Endothelial cell of umbilical vein (primary cell): ENCODE measurements around the gene PTCHD4. TPM values are rescaled to one million over a fixed set of nuclear protein-coding genes. Genes with fewer than 3 reads are reported as not detected.

Experiments
- BruUV-seq: library from RNA; stranded (reverse); fragments of 400-500 nt; replicated peaks from 2 replicates; lab custom pipeline; 2021; lab: Mats Ljungman, UMichigan
- CTCF ChIA-PET: fragments of 300-600, 350-600 bp; sonication (Branson Sonifier 250); formaldehyde crosslinking; loops from one replicate; lab custom pipeline; 2021; ENCODE audit warnings: antibody characterized with exemption, inconsistent platforms; lab: Charles Lee
- POLR2A ChIA-PET: fragments of 300-600, 350-600 bp; sonication (Branson Sonifier 250); formaldehyde crosslinking; loops from one replicate; lab custom pipeline; 2021; ENCODE audit warnings: antibody characterized with exemption, inconsistent platforms; lab: Charles Lee
- DNase-seq: peaks from one replicate; pipeline ENCODE4 v3.0.0-alpha.2; 2011; ENCODE audit warnings: low read depth, low spot score
- FAIRE-seq: peaks from 2 replicates; lab custom pipeline; 2011; peaks lifted over from hg19 to GRCh38; lab: Jason Lieb, UNC
- H2AFZ ChIP-seq: 2 replicates; pipeline ENCODE4 v1.6.0; 2012; ENCODE audit warnings: low read depth, low read length, control low read depth, inconsistent platforms
- H3K27ac ChIP-seq: 2 replicates; pipeline ENCODE4 v1.5.1; 2011; ENCODE audit warnings: low read depth, mild to moderate bottlenecking, control low read depth, low read length, moderate library complexity; ENCODE audit not compliant: insufficient read depth
- H3K27me3 ChIP-seq, 2 experiments: 2 replicates each; pipeline versions ENCODE4 v1.6.0 to v1.6.1; 2011; ENCODE audit warnings: low read length in 2 of 2, mixed read lengths in 1 of 2; ENCODE audit not compliant: control insufficient read depth in 2 of 2, insufficient read depth in 2 of 2
- H3K36me3 ChIP-seq, 2 experiments: 2 replicates in 1 of 2; 3 replicates in 1 of 2; pipeline ENCODE4 v1.5.1; 2011; ENCODE audit warnings: low read length in 2 of 2, mild to moderate bottlenecking in 1 of 2, moderate library complexity in 1 of 2; ENCODE audit not compliant: control insufficient read depth in 2 of 2, insufficient read depth in 2 of 2; ENCODE audit errors: extremely low read depth in 1 of 2
- H3K4me1 ChIP-seq: 3 replicates; pipeline ENCODE4 v1.5.1; 2011; ENCODE audit warnings: mild to moderate bottlenecking, low read length; ENCODE audit not compliant: control insufficient read depth, insufficient read depth; ENCODE audit errors: extremely low read depth
- H3K4me2 ChIP-seq: 2 replicates; pipeline ENCODE4 v1.6.1; 2011; ENCODE audit warnings: low read length, control low read depth, mixed read lengths; ENCODE audit not compliant: insufficient read depth
- H3K4me3 ChIP-seq, 3 experiments: fragments of 200-600 bp in 1 of 3; sonication (generic), shearing (Covaris generic) in 1 of 3; replicated peaks in 1 of 3; 2 replicates each; pipeline ENCODE4 v1.5.1; 2011 to 2016; ENCODE audit warnings: control low read depth in 3 of 3, low read length in 3 of 3, mild to moderate bottlenecking in 2 of 3, inconsistent platforms in 1 of 3, low read depth in 1 of 3, moderate library complexity in 1 of 3; ENCODE audit not compliant: insufficient read depth in 1 of 3
- H3K79me2 ChIP-seq: 2 replicates; pipeline ENCODE4 v1.6.0; 2012; ENCODE audit warnings: low read length, inconsistent platforms; ENCODE audit not compliant: control insufficient read depth, insufficient read depth
- H3K9ac ChIP-seq: replicated peaks from 2 replicates; pipeline ENCODE3; 2011; ENCODE audit warnings: low read length, control low read depth; ENCODE audit not compliant: insufficient read depth; ENCODE audit errors: extremely low read depth
- H3K9me1 ChIP-seq: replicated peaks from 3 replicates; pipeline ENCODE4 v1.6.0; 2011; ENCODE audit warnings: mild to moderate bottlenecking, low read length; ENCODE audit not compliant: control insufficient read depth, insufficient read depth; ENCODE audit errors: extremely low read depth
- H3K9me3 ChIP-seq: replicated peaks from 2 replicates; pipeline ENCODE4 v1.5.1; 2012; ENCODE audit warnings: low read length, inconsistent platforms; ENCODE audit not compliant: control insufficient read depth, insufficient read depth
- H4K20me1 ChIP-seq: replicated peaks from 2 replicates; pipeline ENCODE3; 2011; ENCODE audit warnings: mild to moderate bottlenecking, low read length; ENCODE audit not compliant: control insufficient read depth, insufficient read depth; ENCODE audit errors: extremely low read depth
- CTCF ChIP-seq, 2 donors: IDR thresholded peaks; 1 replicate in 1 of 2; 2 replicates in 1 of 2; pipeline ENCODE4 v1.5.1; 2011; ENCODE audit warnings: low read length in 2 of 2, mild to moderate bottlenecking in 2 of 2, moderate library complexity in 2 of 2, control low read depth in 1 of 2, inconsistent platforms in 1 of 2, low read depth in 1 of 2; ENCODE audit not compliant: insufficient read depth in 1 of 2; ENCODE audit errors: extremely low read depth in 1 of 2
- EZH2 ChIP-seq: IDR thresholded peaks from 2 replicates; pipeline ENCODE4 v1.6.1; 2012; ENCODE audit warnings: borderline replicate concordance, low read depth, mild to moderate bottlenecking, moderate library complexity, low read length, inconsistent platforms; ENCODE audit not compliant: severe bottlenecking
- FOS ChIP-seq: IDR thresholded peaks from 2 replicates; pipeline ENCODE4 v1.6.1; 2011; ENCODE audit warnings: mild to moderate bottlenecking, low read length, moderate library complexity, borderline replicate concordance; ENCODE audit not compliant: insufficient read depth
- GATA2 ChIP-seq: IDR thresholded peaks from 2 replicates; pipeline ENCODE4 v1.7.0; 2011; ENCODE audit warnings: low read depth, mild to moderate bottlenecking, moderate library complexity, mixed read lengths, low read length; ENCODE audit not compliant: insufficient read length, insufficient read depth
- JUN ChIP-seq: IDR thresholded peaks from 2 replicates; pipeline ENCODE4 v1.6.1; 2011; ENCODE audit warnings: borderline replicate concordance, low read depth; ENCODE audit not compliant: insufficient read length, insufficient read depth
- MAX ChIP-seq: IDR thresholded peaks from 2 replicates; pipeline ENCODE4 v1.6.1; 2011; ENCODE audit not compliant: insufficient read depth, insufficient read length
- MYC ChIP-seq: IDR thresholded peaks from one replicate; pipeline ENCODE4 v1.6.1; 2011; ENCODE audit warnings: mild to moderate bottlenecking, low read depth, low read length
- POLR2A ChIP-seq: IDR thresholded peaks from 2 replicates; pipeline ENCODE4 v1.6.1; 2012; ENCODE audit warnings: low read depth, mild to moderate bottlenecking, control low read depth, low read length
- POLR2AphosphoS5 ChIP-seq: IDR thresholded peaks from 2 replicates; pipeline ENCODE4 v1.6.1; 2012; ENCODE audit warnings: low read depth, mild to moderate bottlenecking, control low read depth, low read length, moderate library complexity; ENCODE audit not compliant: insufficient read depth
- dilution Hi-C: fragments of 300-500 bp; cut with MboI; formaldehyde crosslinking; loops from one replicate; pipeline ENCODE4 v1.15.0; 2019; ENCODE audit warnings: low sequenced_read_pairs; ENCODE audit not compliant: extremely low pct_ligation_motif_present
- intact Hi-C: fragments of 100-400 bp; cut with micrococcal nuclease; formaldehyde crosslinking; loops from one replicate; pipeline ENCODE4 v1.10.0; 2022
- polyA plus RNA-seq, 4 experiments: library from polyadenylated mRNA; depleted of rRNA in 3 of 4; stranded (reverse) in 3 of 4; unstranded in 1 of 4; fragments of >200 nt; gene quantifications; 2 replicates each; pipeline versions ENCODE4 v1.2.1 to v1.2.3, GENCODE V29; 2011 to 2012; ENCODE audit warnings: missing spikeins in 1 of 4
- total RNA-seq: library from RNA; stranded (reverse); gene quantifications from 2 replicates; pipeline ENCODE4 v1.2.3, GENCODE V29; 2021

PTCHD4 gene
- total and polyA plus RNA-seq, 2 donors (not counting 3 experiments of a cell fraction or from before 2014, with no cell fraction given): 1.3 to 2.0 TPM

- DNase-seq (no peak), FAIRE-seq (no peak)
- Histone ChIP-seq H3K27me3 (peaks cover 14 to 15% of the 10 kb centered on the region in 2 experiments), H3K9me1 (no peaks in the 10 kb centered on the region), H3K4me2 (no peak overlapping the region), H3K27ac (no peak overlapping the region), H3K4me1 (no peaks in the 10 kb centered on the region), H3K9me3 (no peaks in the 10 kb centered on the region), H3K9ac (no peak overlapping the region), H3K79me2 (no peaks in the 10 kb centered on the region), H2AFZ (no peak overlapping the region), H4K20me1 (no peaks in the 10 kb centered on the region), H3K4me3 (no peak overlapping the region), H3K36me3 (no peaks in the 10 kb centered on the region)
- TF ChIP-seq MYC: no peak
- dilution Hi-C loops: no loop called here
- ChIA-PET POLR2A (no interaction called here), CTCF (interaction anchor here (1.0 kb wide), 1 partner anchor 20 kb away, joined by 3 read pairs; no protein-coding TSS in a partner anchor)
- intact Hi-C loops: no loop called here
- BruUV-seq: no TSS peak
Measured at GRCh38 chr6:48067148-48067712, 43.8 kb downstream of the PTCHD4 start.

- Histone ChIP-seq H3K9ac (no peak overlapping the region), H3K36me3 (no peaks in the 10 kb centered on the region), H3K9me3 (no peaks in the 10 kb centered on the region), H3K79me2 (no peaks in the 10 kb centered on the region), H3K4me2 (no peak overlapping the region), H3K27ac (no peak overlapping the region), H3K9me1 (no peaks in the 10 kb centered on the region), H3K27me3 (no peaks in the 10 kb centered on the region), H3K4me3 (no peak overlapping the region), H3K4me1 (no peaks in the 10 kb centered on the region), H2AFZ (no peak overlapping the region), H4K20me1 (no peaks in the 10 kb centered on the region)
- TF ChIP-seq FOS: no peak
- TF ChIP-seq MYC: no peak
- no peak for TF ChIP-seq GATA2
- TF ChIP-seq EZH2: no peak
- TF ChIP-seq MAX: no peak
- TF ChIP-seq POLR2AphosphoS5: no peak
- TF ChIP-seq POLR2A: no peak
- TF ChIP-seq JUN: no peak
- TF ChIP-seq CTCF (IDR thresholded peaks at IDR 0.05; ENCODE audit: extremely low read depth in 1 of 2, insufficient read depth in 1 of 2, low read depth in 1 of 2, low read length in 2 of 2): no peak
- CTCF ChIA-PET: no interaction called here
- dilution Hi-C loops (no loop called here), intact Hi-C loops (no loop called here)
- DNase-seq (no peak), FAIRE-seq (no peak)
- no TSS peak for BruUV-seq
- POLR2A ChIA-PET: no interaction called here
Measured at GRCh38 chr6:48061265-48061990, 49.6 kb downstream of the PTCHD4 start.
